ENCODE results near the gene METTL1. TPM values are rescaled to one million over a fixed set of nuclear protein-coding genes. Genes with fewer than 3 reads are reported as not detected.

Gene METTL1
- total and polyA plus RNA-seq, 9 of the 15 experiments (the other 6 are each of a cell fraction or from before 2014, with no cell fraction given): 12.6 to 65.9 (median 39.2) TPM

- TF ChIP-seq KDM4B (IDR thresholded peaks at IDR 0.05; ENCODE audit: borderline replicate concordance in 2 of 2, low read depth in 1 of 2) (no peak), CREB1 (IDR thresholded peaks at IDR 0.05) (peak; percentile 73; the same call in 1 of the 2 replicates), CREB1 (CRISPR knock-in tag; IDR thresholded peaks at IDR 0.05) (peak; percentile 82), FOXO4 (CRISPR knock-in tag; IDR thresholded peaks at IDR 0.05) (no peak), ZSCAN32 (CRISPR knock-in tag; IDR thresholded peaks at IDR 0.05) (peak; percentile 3; the same call in 1 of the 2 replicates), ZNF282 (CRISPR knock-in tag; IDR thresholded peaks at IDR 0.05) (no peak), CHD4 (IDR thresholded peaks at IDR 0.05; ENCODE audit: insufficient read depth, insufficient replicate concordance, low read depth, low read length, poor library complexity, severe bottlenecking) (no peak), EGR1 (conservative IDR thresholded peaks at IDR 0.05) (peak; percentile 77), PHF8 (IDR thresholded peaks at IDR 0.05; ENCODE audit: borderline replicate concordance, low read length) (peak; percentile 65; the same call in 1 of the 2 replicates), ZNF740 (CRISPR knock-in tag; IDR thresholded peaks at IDR 0.05) (no peak; the same call in 1 of the 2 replicates), ZNF740 (tag; IDR thresholded peaks at IDR 0.05) (no peak), ZNF318 (IDR thresholded peaks at IDR 0.05; ENCODE audit: borderline replicate concordance in 1 of 2, low read depth in 1 of 2) (0 out of 4 replicates have a peak, but pooled peaks of 1 of the 2 experiments have one; percentile 9), L3MBTL2 (IDR thresholded peaks at IDR 0.05) (peak; percentile 15; the same call in 1 of the 2 replicates), ZFP91 (CRISPR knock-in tag; IDR thresholded peaks at IDR 0.05) (peak; percentile 96)
These were observed 27.0 kb downstream of the METTL1 start, which contains the start of gene TSPAN31 (continued) for GRCh38 chr12:57744777-57745484.

Measured in K562 (cell line).